ENCODE results near the gene HNRNPA1.

DNA sequence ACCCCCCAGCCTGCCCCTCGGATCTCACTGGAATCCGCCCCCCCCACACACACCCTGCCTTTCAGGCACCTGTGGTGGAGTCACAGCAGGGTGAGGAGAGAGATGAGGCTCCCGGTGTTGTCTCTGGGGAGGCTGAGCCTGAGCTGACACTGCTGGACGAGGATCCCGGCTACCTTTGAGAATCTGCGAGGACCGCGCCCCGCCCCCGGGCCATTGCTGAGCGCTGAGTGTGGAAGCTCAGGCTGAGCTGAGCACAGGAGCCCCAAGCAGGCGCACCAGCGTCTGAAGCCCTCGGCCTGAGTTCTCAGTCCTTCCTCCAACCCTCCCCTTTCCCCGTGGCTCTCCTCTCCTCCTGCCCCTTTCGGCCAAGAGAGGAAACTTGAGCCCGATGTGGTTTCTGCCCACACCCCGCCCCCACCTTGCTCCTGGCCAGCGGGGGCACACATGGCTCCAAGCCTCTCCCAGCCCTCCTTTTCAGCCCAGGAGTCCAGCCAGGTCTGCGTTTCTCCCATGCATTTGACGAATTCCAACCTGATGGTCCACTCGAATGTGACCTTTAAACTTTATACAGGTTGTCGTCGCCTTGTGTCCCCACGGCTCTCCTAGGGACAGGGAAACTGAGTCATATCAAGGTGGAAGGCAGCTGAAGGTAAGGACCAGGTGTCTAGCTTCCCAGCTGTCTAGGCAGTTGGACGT is 20.4 kb downstream of the HNRNPA1 start, which contains the start of gene NFE2:
- TF ChIP-seq, protein P1, sequence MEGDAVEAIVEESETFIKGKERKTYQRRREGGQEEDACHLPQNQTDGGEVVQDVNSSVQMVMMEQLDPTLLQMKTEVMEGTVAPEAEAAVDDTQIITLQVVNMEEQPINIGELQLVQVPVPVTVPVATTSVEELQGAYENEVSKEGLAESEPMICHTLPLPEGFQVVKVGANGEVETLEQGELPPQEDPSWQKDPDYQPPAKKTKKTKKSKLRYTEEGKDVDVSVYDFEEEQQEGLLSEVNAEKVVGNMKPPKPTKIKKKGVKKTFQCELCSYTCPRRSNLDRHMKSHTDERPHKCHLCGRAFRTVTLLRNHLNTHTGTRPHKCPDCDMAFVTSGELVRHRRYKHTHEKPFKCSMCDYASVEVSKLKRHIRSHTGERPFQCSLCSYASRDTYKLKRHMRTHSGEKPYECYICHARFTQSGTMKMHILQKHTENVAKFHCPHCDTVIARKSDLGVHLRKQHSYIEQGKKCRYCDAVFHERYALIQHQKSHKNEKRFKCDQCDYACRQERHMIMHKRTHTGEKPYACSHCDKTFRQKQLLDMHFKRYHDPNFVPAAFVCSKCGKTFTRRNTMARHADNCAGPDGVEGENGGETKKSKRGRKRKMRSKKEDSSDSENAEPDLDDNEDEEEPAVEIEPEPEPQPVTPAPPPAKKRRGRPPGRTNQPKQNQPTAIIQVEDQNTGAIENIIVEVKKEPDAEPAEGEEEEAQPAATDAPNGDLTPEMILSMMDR (conservative IDR thresholded peaks at IDR 0.05) = no peak
- TF ChIP-seq ZFX (IDR thresholded peaks at IDR 0.05) = no peak
